GM13977 (cell line): Measurements from ENCODE around the gene NTNG2.
"Not testable (repeated sequence)": the region's sequence is repeated elsewhere in the genome, so short reads cannot be mapped to it uniquely, and the experiment has no call there.

Experiments used
- DNase-seq: peaks from one replicate; pipeline ENCODE4 v3.0.0; 2012; ENCODE audit warnings: low spot score
- CTCF ChIP-seq: IDR thresholded peaks from 2 replicates; pipeline ENCODE4 v1.5.1; 2012; ENCODE audit warnings: mild to moderate bottlenecking, control low read depth; ENCODE audit not compliant: insufficient read depth; ENCODE audit errors: extremely low read depth, missing control alignments
- in situ Hi-C: fragments of 300-500 bp; cut with MboI; formaldehyde crosslinking; loops from one replicate; pipeline ENCODE4 v1.12.0; 2022; ENCODE audit warnings: low sequenced_read_pairs, low pct_unique_long_range_greater_than_20kb, mixed read lengths, inconsistent platforms; ENCODE audit not compliant: unreplicated experiment

The NTNG2 gene

GRCh38 chr9:132250324-132251262 lies 88.7 kb downstream of the NTNG2 start:
- in situ Hi-C loops = loop anchor here (10.0 kb wide), 1 partner anchor 486 kb away; no protein-coding TSS in a partner anchor
- TF ChIP-seq CTCF = no peak
- DNase-seq = no peak

DNA sequence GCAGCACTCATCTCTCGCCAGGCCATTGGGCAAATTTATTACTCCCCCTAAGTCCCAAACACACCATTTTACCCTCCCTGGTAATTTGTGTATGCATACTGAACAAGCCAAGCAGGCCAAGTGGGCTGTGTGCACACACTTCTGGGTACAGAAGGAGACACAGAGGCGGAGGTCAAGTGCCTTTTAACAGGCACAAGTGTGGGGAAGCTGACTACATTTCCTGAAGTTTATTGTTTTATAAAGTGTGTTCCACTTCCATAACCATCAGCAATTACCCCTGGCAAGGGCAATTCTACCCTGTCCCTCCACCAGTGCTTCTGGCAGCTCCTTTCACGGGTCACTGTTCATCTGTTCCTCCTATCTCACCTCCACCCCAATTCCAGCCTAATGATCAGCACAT lies 99.0 kb downstream of the NTNG2 start:
- DNase-seq = no peak
- no peak for TF ChIP-seq CTCF
- in situ Hi-C loops = no loop called here

- in situ Hi-C loops = no loop called here
Observed at GRCh38 chr9:132266017-132266416, 104.2 kb downstream of the NTNG2 start.

DNA sequence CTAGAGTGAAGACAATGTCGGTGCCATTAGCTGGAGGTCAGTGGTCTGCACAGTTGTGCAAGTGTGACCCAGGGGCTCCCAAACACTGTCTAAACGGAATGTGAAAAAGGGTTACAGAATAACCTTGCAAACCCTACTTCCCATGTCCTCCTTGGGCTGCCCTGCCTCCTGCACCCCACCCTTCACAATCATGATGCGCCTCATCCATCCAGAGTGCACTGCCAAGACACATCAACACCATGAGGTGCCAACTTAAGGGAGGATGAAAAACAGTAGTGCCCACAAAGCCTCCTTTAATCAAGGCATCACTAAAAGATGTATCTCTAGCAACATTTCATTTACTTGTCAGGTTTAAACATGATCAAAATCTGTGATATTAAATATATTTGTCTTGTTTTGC lies 105.8 kb downstream of the NTNG2 start:
- no peak for DNase-seq
- in situ Hi-C loops = no loop called here
- TF ChIP-seq CTCF = no peak

More at GRCh38 chr9:132266017-132266416, 104.2 kb downstream of the NTNG2 start:
- no peak for TF ChIP-seq CTCF
- DNase-seq = no peak

DNA sequence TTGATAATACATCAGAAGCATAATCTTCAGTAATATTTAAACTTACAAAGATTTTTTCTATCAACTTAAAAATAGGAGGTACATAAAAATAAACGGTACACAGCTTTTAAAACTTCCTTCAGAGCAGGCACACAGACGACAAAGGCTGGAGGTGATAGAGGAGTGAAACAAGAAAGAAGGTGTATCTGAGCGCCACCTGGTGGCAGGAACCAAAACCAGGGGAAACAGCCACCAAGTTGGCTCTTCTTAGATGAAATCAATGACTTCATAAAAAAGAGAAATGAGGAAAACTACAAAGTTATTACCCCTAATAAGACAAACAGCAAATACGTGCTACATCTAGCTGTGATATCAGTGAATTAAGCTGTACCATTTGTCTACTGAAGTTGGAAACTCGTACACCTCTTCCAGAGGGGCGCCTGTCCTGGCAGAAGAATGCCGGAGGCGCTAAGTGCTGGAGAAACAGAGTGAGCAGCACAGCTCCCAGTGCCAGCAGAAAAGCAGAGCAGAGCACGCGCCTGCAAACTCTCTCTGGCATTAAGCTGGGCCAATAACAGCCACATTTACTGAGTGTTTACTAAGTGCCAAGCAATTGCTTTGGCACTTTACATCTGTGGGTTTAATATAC lies 107.0 kb downstream of the NTNG2 start:
- peak; percentile 55 for DNase-seq
- peak; percentile 73 for TF ChIP-seq CTCF
- in situ Hi-C loops = no loop called here

DNA sequence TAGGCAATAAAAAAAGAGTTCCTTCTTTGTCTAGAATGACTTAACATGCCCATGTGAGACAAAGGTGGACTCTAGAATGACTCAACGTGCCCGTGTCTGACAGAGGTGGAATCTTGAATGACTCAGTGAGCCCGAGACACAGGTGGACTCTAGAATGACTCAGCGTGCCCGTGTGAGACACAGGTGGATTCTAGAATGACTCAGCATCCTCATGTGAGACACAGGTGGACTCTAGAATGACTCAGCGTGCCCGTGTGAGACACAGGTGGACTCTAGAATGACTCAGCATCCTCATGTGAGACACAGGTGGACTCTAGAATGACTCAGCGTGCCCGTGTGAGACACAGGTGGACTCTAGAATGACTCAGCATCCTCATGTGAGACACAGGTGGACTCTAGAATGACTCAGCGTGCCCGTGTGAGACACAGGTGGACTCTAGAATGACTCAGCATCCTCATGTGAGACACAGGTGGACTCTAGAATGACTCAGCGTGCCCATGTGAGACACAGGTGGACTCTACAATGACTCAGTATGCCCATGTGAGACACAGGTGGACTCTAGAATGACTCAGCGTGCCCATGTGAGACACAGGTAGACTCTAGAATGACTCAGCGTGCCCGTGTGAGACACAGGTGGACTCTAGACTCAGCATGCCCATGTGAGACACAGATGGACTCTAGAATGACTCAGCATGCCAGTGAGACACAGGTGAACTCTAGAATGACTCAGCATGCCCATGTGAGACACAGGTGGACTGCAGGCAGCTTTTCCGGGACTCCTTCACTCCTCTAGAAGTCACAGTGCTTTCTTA lies 108.1 kb downstream of the NTNG2 start:
- in situ Hi-C loops, DNase-seq: not testable (repeated sequence)

DNA sequence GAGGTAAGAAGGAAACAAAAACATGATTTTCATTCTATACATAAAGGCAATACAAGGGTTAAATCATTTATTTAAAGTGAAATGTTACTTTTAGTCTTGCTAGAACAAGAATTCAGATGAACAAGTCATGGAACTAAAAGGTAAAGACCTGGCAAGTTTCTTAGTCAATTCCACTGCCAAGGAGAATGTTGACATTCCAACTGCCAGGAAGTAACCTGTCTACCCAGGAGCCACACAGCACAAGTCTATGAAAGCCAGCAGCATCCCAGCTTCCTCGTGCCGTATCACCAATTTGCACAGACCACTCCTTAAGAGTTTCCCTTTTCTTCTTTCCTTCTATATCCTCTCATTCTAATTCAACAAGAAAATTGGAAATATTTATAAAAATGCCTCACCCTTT lies 113.0 kb downstream of the NTNG2 start:
- no peak for TF ChIP-seq CTCF
- in situ Hi-C loops = no loop called here
- no peak for DNase-seq
